Chondrocyte (in vitro differentiated cells): ENCODE results near the gene AK3. TPM values are rescaled to one million over a fixed set of nuclear protein-coding genes. Genes with fewer than 3 reads are reported as not detected.

ENCODE experiments used
- DNase-seq: peaks from one replicate; pipeline ENCODE4 v3.0.0; 2021; ENCODE audit warnings: mixed read lengths, low spot score
- H3K27ac Mint-ChIP-seq: one replicate; pipeline ENCODE4 v1.8.0; 2021; ENCODE audit warnings: mild to moderate bottlenecking, moderate library complexity, mixed read lengths; ENCODE audit not compliant: unreplicated experiment
- H3K27me3 Mint-ChIP-seq: 2 replicates; pipeline ENCODE4 v1.8.0; 2021; ENCODE audit warnings: low read depth, mixed read lengths
- H3K36me3 Mint-ChIP-seq: 2 replicates; pipeline ENCODE4 v1.8.0; 2021; ENCODE audit warnings: low read depth, mixed read lengths
- H3K4me1 Mint-ChIP-seq: 2 replicates; pipeline ENCODE4 v1.8.0; 2021; ENCODE audit warnings: low read depth, mild to moderate bottlenecking, mixed read lengths
- H3K4me3 Mint-ChIP-seq: one replicate; pipeline ENCODE4 v1.8.0; 2021; ENCODE audit warnings: mild to moderate bottlenecking, moderate library complexity, mixed read lengths; ENCODE audit not compliant: unreplicated experiment
- H3K9me3 Mint-ChIP-seq: 2 replicates; pipeline ENCODE4 v1.8.0; 2021; ENCODE audit warnings: low read depth, mixed read lengths
- CTCF ChIP-seq: fragments of 200-600 bp; sonication (generic); IDR thresholded peaks from 2 replicates; pipeline ENCODE4 v1.5.0; 2021; ENCODE audit warnings: antibody characterized with exemption, mild to moderate bottlenecking, moderate library complexity
- total RNA-seq: library from RNA; stranded (reverse); gene quantifications from 3 replicates; pipeline ENCODE4 v1.2.1, GENCODE V29; 2021

Gene AK3
- total RNA-seq, 1 donor from 2014 or later = 39.7 TPM

DNA sequence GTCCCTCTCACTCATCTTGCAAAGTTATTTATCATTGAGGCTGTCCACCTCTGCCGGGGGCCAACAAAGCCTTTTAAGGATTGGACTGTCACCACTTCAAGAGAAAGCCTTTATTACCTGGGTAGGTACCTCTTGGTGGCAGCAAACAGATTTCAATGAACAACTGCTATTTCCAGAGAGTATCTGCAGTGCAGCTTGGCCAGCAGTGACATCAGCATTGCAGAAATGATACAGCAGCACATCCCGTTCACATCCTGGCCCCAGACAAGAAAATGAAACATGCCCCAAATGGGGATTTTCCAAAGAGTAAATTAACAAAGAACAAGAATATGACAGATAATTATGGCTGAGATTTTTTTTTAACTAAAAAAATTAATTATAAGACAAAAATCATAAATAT, 72.4 kb downstream of the AK3 start:
- no peak for TF ChIP-seq CTCF
- H3K36me3 Mint-ChIP-seq = no peaks in the 10 kb centered on the region

DNA sequence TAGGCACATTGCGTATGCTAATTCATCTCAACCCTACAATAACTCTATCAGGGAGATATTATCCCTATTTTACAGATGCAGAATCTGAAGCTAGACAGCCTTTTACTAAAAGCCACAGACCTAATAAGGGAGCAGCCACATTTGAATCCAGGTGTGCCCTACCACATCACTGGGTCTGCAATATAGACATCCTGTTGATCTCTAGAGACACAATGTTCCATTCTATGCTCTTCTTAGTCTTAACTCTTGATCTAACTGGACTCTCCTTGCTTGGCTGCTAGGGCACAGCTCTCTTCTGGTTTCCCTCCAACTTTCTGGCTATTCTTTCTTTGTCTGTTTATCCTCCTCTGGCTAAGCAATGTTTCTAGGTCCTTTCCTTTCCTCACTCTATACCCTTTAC, 73.3 kb downstream of the AK3 start:
- Mint-ChIP-seq H3K36me3 (no peaks in the 10 kb centered on the region), H3K4me3 (no peak overlapping the region), H3K27ac (no peak overlapping the region), H3K4me1 (peaks cover 32% of the 10 kb centered on the region), H3K9me3 (no peaks in the 10 kb centered on the region), H3K27me3 (no peaks in the 10 kb centered on the region)
- no peak for TF ChIP-seq CTCF
- DNase-seq = no peak

More for the DNA sequence above, 72.4 kb downstream of the AK3 start:
- DNase-seq = no peak
- no peak overlapping the region for H3K27ac Mint-ChIP-seq
- no peaks in the 10 kb centered on the region for H3K9me3 Mint-ChIP-seq
- H3K4me1 Mint-ChIP-seq = peaks cover 23% of the 10 kb centered on the region
- H3K4me3 Mint-ChIP-seq = no peak overlapping the region
- no peaks in the 10 kb centered on the region for H3K27me3 Mint-ChIP-seq

- no peak for DNase-seq
- peak; percentile 59 for TF ChIP-seq CTCF
- Mint-ChIP-seq H3K27ac (peak within 1 kb of the TSS; percentile 53), H3K4me3 (peak within 1 kb of the TSS; percentile 73), H3K27me3 (no peaks in the 10 kb centered on the region), H3K4me1 (peaks cover 45% of the 10 kb centered on the region), H3K9me3 (no peaks in the 10 kb centered on the region), H3K36me3 (no peaks in the 10 kb centered on the region)
Measured at GRCh38 chr9:4666042-4666699, 74.8 kb downstream of the AK3 start, which contains the start of gene SPATA6L. Gene SPATA6L, minus strand, starts transcription at chr9:4666480. Its CDS starts 230 bp downstream, at chr9:4666250.

DNA sequence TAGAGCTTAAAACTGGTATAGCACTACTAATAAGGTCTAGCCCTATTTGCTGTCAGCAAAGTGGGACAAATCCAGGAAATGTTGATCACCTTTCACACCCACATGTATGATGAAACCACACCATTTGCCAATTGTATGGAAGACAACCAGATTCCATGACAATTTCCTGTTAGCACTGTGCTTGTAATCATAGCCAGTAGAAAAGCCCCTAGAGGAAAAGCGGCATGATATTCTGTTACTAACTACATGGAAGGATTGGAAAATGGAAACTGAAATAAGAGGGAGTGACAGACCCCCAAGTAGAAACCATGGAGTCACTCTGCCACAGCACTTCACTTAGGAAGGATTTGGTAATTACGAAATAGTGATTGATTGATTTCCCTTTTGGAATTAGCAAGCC, 75.6 kb downstream of the AK3 start:
- no peak for DNase-seq
- no peak overlapping the region for H3K27ac Mint-ChIP-seq
- H3K4me3 Mint-ChIP-seq = no peak overlapping the region
- no peaks in the 10 kb centered on the region for H3K9me3 Mint-ChIP-seq
- no peaks in the 10 kb centered on the region for H3K27me3 Mint-ChIP-seq
- H3K4me1 Mint-ChIP-seq = peaks cover 47% of the 10 kb centered on the region
- no peaks in the 10 kb centered on the region for H3K36me3 Mint-ChIP-seq
- no peak for TF ChIP-seq CTCF

- H3K27ac Mint-ChIP-seq = no peak overlapping the region
- peaks cover 47% of the 10 kb centered on the region for H3K4me1 Mint-ChIP-seq
- no peak for DNase-seq
- no peaks in the 10 kb centered on the region for H3K27me3 Mint-ChIP-seq
- no peak overlapping the region for H3K4me3 Mint-ChIP-seq
- no peaks in the 10 kb centered on the region for H3K9me3 Mint-ChIP-seq
- no peak for TF ChIP-seq CTCF
- no peaks in the 10 kb centered on the region for H3K36me3 Mint-ChIP-seq
Measured at GRCh38 chr9:4663956-4664355, 77.0 kb downstream of the AK3 start.
